Thyroid gland (tissue), 4 donors: ENCODE data around the gene ARHGAP45.

Source experiments
- POLR2A ChIP-seq, 2 donors: fragments of 450-650 bp; IDR thresholded peaks; one replicate each; pipeline ENCODE4 v1.6.1; 2017; ENCODE audit warnings: antibody characterized with exemption in 2 of 2, mild to moderate bottlenecking in 2 of 2, moderate library complexity in 1 of 2
- TF ChIP-seq, protein P1 (sequence below), 6 experiments: fragments of 200-600 bp in 3 of 6; fragments of 450-650 bp in 3 of 6; sonication (generic) in 3 of 6; IDR thresholded peaks; one replicate each; pipeline ENCODE4 v1.5.1; 2016 to 2019; ENCODE audit warnings: antibody characterized with exemption in 6 of 6, mild to moderate bottlenecking in 2 of 6, inconsistent platforms in 1 of 6, moderate library complexity in 1 of 6

DNA sequence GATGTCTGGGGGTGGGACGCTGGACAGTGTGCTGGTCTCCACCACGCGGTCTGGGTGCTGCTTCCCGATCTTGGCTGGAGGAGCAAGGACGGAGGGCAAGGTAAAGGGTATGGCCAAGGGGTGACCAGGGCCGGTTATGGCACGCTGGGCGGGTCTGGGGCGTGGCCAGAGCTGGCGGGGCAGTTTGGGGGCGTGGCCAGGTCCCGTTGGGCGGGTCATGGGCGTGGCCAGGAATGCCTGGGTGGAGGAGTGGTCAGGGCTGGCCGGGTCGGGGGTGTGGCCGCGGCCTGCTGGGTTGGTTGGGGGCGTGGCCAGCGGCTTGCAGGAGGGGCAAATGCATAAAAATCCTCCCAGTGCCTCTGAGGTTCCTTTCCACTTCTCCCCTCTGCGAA lies 56.0 kb downstream of the ARHGAP45 start:
- TF ChIP-seq, protein P1, sequence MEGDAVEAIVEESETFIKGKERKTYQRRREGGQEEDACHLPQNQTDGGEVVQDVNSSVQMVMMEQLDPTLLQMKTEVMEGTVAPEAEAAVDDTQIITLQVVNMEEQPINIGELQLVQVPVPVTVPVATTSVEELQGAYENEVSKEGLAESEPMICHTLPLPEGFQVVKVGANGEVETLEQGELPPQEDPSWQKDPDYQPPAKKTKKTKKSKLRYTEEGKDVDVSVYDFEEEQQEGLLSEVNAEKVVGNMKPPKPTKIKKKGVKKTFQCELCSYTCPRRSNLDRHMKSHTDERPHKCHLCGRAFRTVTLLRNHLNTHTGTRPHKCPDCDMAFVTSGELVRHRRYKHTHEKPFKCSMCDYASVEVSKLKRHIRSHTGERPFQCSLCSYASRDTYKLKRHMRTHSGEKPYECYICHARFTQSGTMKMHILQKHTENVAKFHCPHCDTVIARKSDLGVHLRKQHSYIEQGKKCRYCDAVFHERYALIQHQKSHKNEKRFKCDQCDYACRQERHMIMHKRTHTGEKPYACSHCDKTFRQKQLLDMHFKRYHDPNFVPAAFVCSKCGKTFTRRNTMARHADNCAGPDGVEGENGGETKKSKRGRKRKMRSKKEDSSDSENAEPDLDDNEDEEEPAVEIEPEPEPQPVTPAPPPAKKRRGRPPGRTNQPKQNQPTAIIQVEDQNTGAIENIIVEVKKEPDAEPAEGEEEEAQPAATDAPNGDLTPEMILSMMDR (IDR thresholded peaks at IDR 0.05), result no peak
- TF ChIP-seq POLR2A (IDR thresholded peaks at IDR 0.05), result no peak
